ENCODE data around the gene AIFM1. TPM values are rescaled to one million over a fixed set of nuclear protein-coding genes. Genes with fewer than 3 reads are reported as not detected.
"Not testable (repeated sequence)": the region's sequence is repeated elsewhere in the genome, so short reads cannot be mapped to it uniquely, and the experiment has no call there.

The AIFM1 gene
- polyA plus RNA-seq, 2 donors, result 16.3 to 22.4 TPM

- not testable (repeated sequence) for H3K27ac ChIP-seq (ENCODE audit: low read depth in 2 of 2, low read length in 1 of 2); H3K36me3 ChIP-seq (ENCODE audit: control insufficient read depth in 2 of 2, insufficient read depth in 2 of 2, low read length in 1 of 2); H3K4me1 ChIP-seq (ENCODE audit: control insufficient read depth in 2 of 2, insufficient read depth in 2 of 2, low read length in 1 of 2); H3K9me3 ChIP-seq (ENCODE audit: control insufficient read depth in 2 of 2, insufficient read depth in 1 of 2, low read depth in 1 of 2, low read length in 1 of 2); H3K4me3 ChIP-seq (ENCODE audit: low read depth in 1 of 2, low read length in 2 of 2); H3K27me3 ChIP-seq (ENCODE audit: control insufficient read depth in 1 of 2, insufficient read depth in 2 of 2, low read length in 2 of 2)
- WGBS, 2 donors, result 76 to 82% methylated on average over 10 of the region's 10 CpGs
Observed at GRCh38 chrX:130115119-130115885, 50.3 kb downstream of the AIFM1 start.

- 58 to 69% methylated on average over 9 of the region's 9 CpGs for WGBS, 2 donors
- Histone ChIP-seq H3K4me3 (ENCODE audit: low read depth in 1 of 2, low read length in 2 of 2) (no peak overlapping the region), H3K9me3 (ENCODE audit: control insufficient read depth in 2 of 2, insufficient read depth in 1 of 2, low read depth in 1 of 2, low read length in 1 of 2) (no peaks in the 10 kb centered on the region), H3K36me3 (ENCODE audit: control insufficient read depth in 2 of 2, insufficient read depth in 2 of 2, low read length in 1 of 2) (no peaks in the 10 kb centered on the region), H3K27me3 (ENCODE audit: control insufficient read depth in 1 of 2, insufficient read depth in 2 of 2, low read length in 2 of 2) (no peaks in the 10 kb centered on the region), H3K4me1 (ENCODE audit: control insufficient read depth in 2 of 2, insufficient read depth in 2 of 2, low read length in 1 of 2) (peaks cover 0 to 10% of the 10 kb centered on the region in 2 donors), H3K27ac (ENCODE audit: low read depth in 2 of 2, low read length in 1 of 2) (no peak overlapping the region)
Observed at GRCh38 chrX:130114141-130114588, 51.5 kb downstream of the AIFM1 start.

- H3K27me3 ChIP-seq (ENCODE audit: control insufficient read depth in 1 of 2, insufficient read depth in 2 of 2, low read length in 2 of 2), result no peaks in the 10 kb centered on the region
- H3K4me3 ChIP-seq (ENCODE audit: low read depth in 1 of 2, low read length in 2 of 2), result peak overlapping the region; percentile 29 to 50
- H3K36me3 ChIP-seq (ENCODE audit: control insufficient read depth in 2 of 2, insufficient read depth in 2 of 2, low read length in 1 of 2), result no peaks in the 10 kb centered on the region
- H3K27ac ChIP-seq (ENCODE audit: low read depth in 2 of 2, low read length in 1 of 2), result peak overlapping the region; percentile 83 to 93
- WGBS, 2 donors, result 29 to 62% methylated on average over 40 to 43 of the region's 43 CpGs
- H3K4me1 ChIP-seq (ENCODE audit: control insufficient read depth in 2 of 2, insufficient read depth in 2 of 2, low read length in 1 of 2), result peaks cover 0 to 5% of the 10 kb centered on the region in 2 donors
- no peaks in the 10 kb centered on the region for H3K9me3 ChIP-seq (ENCODE audit: control insufficient read depth in 2 of 2, insufficient read depth in 1 of 2, low read depth in 1 of 2, low read length in 1 of 2)
Observed at GRCh38 chrX:130111220-130112154, 54.2 kb downstream of the AIFM1 start.

- peaks cover 0 to 5% of the 10 kb centered on the region in 2 donors for H3K4me1 ChIP-seq (ENCODE audit: control insufficient read depth in 2 of 2, insufficient read depth in 2 of 2, low read length in 1 of 2)
- H3K4me3 ChIP-seq (ENCODE audit: low read depth in 1 of 2, low read length in 2 of 2), result peak within 1 kb of the TSS; percentile 50 to 71
- H3K36me3 ChIP-seq (ENCODE audit: control insufficient read depth in 2 of 2, insufficient read depth in 2 of 2, low read length in 1 of 2), result no peaks in the 10 kb centered on the region
- peak within 1 kb of the TSS; percentile 88 to 93 for H3K27ac ChIP-seq (ENCODE audit: low read depth in 2 of 2, low read length in 1 of 2)
- no peaks in the 10 kb centered on the region for H3K27me3 ChIP-seq (ENCODE audit: control insufficient read depth in 1 of 2, insufficient read depth in 2 of 2, low read length in 2 of 2)
- WGBS, 2 donors, result 1 to 38% methylated on average over 38 to 104 of the region's 123 CpGs
- H3K9me3 ChIP-seq (ENCODE audit: control insufficient read depth in 2 of 2, insufficient read depth in 1 of 2, low read depth in 1 of 2, low read length in 1 of 2), result no peaks in the 10 kb centered on the region
Observed at GRCh38 chrX:130110379-130111219, 55.0 kb downstream of the AIFM1 start, which contains the start of gene ELF4. ELF4 (minus strand) TSS chrX:130110497; CDS start chrX:130081330, 29,167 bp downstream.

GRCh38 chrX:130109429-130110378 lies 55.9 kb downstream of the AIFM1 start:
- H3K27ac ChIP-seq (ENCODE audit: low read depth in 2 of 2, low read length in 1 of 2), result peak overlapping the region; percentile 88 to 93
- no peaks in the 10 kb centered on the region for H3K27me3 ChIP-seq (ENCODE audit: control insufficient read depth in 1 of 2, insufficient read depth in 2 of 2, low read length in 2 of 2)
- H3K4me3 ChIP-seq (ENCODE audit: low read depth in 1 of 2, low read length in 2 of 2), result peak overlapping the region; percentile 50 to 71
- no peaks in the 10 kb centered on the region for H3K9me3 ChIP-seq (ENCODE audit: control insufficient read depth in 2 of 2, insufficient read depth in 1 of 2, low read depth in 1 of 2, low read length in 1 of 2)
- peaks cover 0 to 8% of the 10 kb centered on the region in 2 donors for H3K4me1 ChIP-seq (ENCODE audit: control insufficient read depth in 2 of 2, insufficient read depth in 2 of 2, low read length in 1 of 2)
- H3K36me3 ChIP-seq (ENCODE audit: control insufficient read depth in 2 of 2, insufficient read depth in 2 of 2, low read length in 1 of 2), result no peaks in the 10 kb centered on the region
- 1 to 37% methylated on average over 59 to 81 of the region's 81 CpGs for WGBS, 2 donors

GRCh38 chrX:130108647-130109428 lies 56.8 kb downstream of the AIFM1 start:
- Histone ChIP-seq H3K4me1 (ENCODE audit: control insufficient read depth in 2 of 2, insufficient read depth in 2 of 2, low read length in 1 of 2) (peaks cover 0 to 8% of the 10 kb centered on the region in 2 donors), H3K36me3 (ENCODE audit: control insufficient read depth in 2 of 2, insufficient read depth in 2 of 2, low read length in 1 of 2) (no peaks in the 10 kb centered on the region), H3K27ac (ENCODE audit: low read depth in 2 of 2, low read length in 1 of 2) (peak overlapping the region; percentile 88 to 93), H3K27me3 (ENCODE audit: control insufficient read depth in 1 of 2, insufficient read depth in 2 of 2, low read length in 2 of 2) (no peaks in the 10 kb centered on the region), H3K9me3 (ENCODE audit: control insufficient read depth in 2 of 2, insufficient read depth in 1 of 2, low read depth in 1 of 2, low read length in 1 of 2) (no peaks in the 10 kb centered on the region), H3K4me3 (ENCODE audit: low read depth in 1 of 2, low read length in 2 of 2) (peak overlapping the region; percentile 50 to 71)
- 12 to 38% methylated on average over 9 of the region's 9 CpGs for WGBS, 2 donors

GRCh38 chrX:130106071-130106470 lies 59.6 kb downstream of the AIFM1 start:
- no peak overlapping the region for H3K27ac ChIP-seq (ENCODE audit: low read depth in 2 of 2, low read length in 1 of 2)
- no peak overlapping the region for H3K4me3 ChIP-seq (ENCODE audit: low read depth in 1 of 2, low read length in 2 of 2)
- WGBS, 2 donors, result 24 to 47% methylated on average over 9 to 10 of the region's 10 CpGs
- peaks cover 0 to 3% of the 10 kb centered on the region in 2 donors for H3K4me1 ChIP-seq (ENCODE audit: control insufficient read depth in 2 of 2, insufficient read depth in 2 of 2, low read length in 1 of 2)
- H3K36me3 ChIP-seq (ENCODE audit: control insufficient read depth in 2 of 2, insufficient read depth in 2 of 2, low read length in 1 of 2), result no peaks in the 10 kb centered on the region
- H3K27me3 ChIP-seq (ENCODE audit: control insufficient read depth in 1 of 2, insufficient read depth in 2 of 2, low read length in 2 of 2), result no peaks in the 10 kb centered on the region
- no peaks in the 10 kb centered on the region for H3K9me3 ChIP-seq (ENCODE audit: control insufficient read depth in 2 of 2, insufficient read depth in 1 of 2, low read depth in 1 of 2, low read length in 1 of 2)

GRCh38 chrX:130105244-130105643 lies 60.4 kb downstream of the AIFM1 start:
- Histone ChIP-seq H3K27me3 (ENCODE audit: control insufficient read depth in 1 of 2, insufficient read depth in 2 of 2, low read length in 2 of 2) (no peaks in the 10 kb centered on the region), H3K27ac (ENCODE audit: low read depth in 2 of 2, low read length in 1 of 2) (no peak overlapping the region), H3K36me3 (ENCODE audit: control insufficient read depth in 2 of 2, insufficient read depth in 2 of 2, low read length in 1 of 2) (peaks cover 0 to 2% of the 10 kb centered on the region in 2 donors), H3K4me1 (ENCODE audit: control insufficient read depth in 2 of 2, insufficient read depth in 2 of 2, low read length in 1 of 2) (peaks cover 0 to 3% of the 10 kb centered on the region in 2 donors), H3K9me3 (ENCODE audit: control insufficient read depth in 2 of 2, insufficient read depth in 1 of 2, low read depth in 1 of 2, low read length in 1 of 2) (no peaks in the 10 kb centered on the region), H3K4me3 (ENCODE audit: low read depth in 1 of 2, low read length in 2 of 2) (no peak overlapping the region)
- 72 to 79% methylated on average over 3 of the region's 3 CpGs for WGBS, 2 donors
